ENCODE results near the gene CDC37L1.
A peak's percentile ranks its signal among the peaks of the same experiment; 100 is the strongest.

The CDC37L1 gene

GRCh38 chr9:4734150-4734549, 54.8 kb downstream of the CDC37L1 start:
- DNase-seq (ENCODE audit: low read depth), result no peak
- TF ChIP-seq MYC (IDR thresholded peaks at IDR 0.05; ENCODE audit: low read depth, low read length) (no peak), CTCF (IDR thresholded peaks at IDR 0.05; ENCODE audit: low read depth, low read length) (no peak), POLR2A (IDR thresholded peaks at IDR 0.05; ENCODE audit: extremely low read depth, insufficient read length) (no peak), MAX (IDR thresholded peaks at IDR 0.05; ENCODE audit: low read depth, low read length) (no peak)

GRCh38 chr9:4738866-4739586, 59.7 kb downstream of the CDC37L1 start:
- DNase-seq (ENCODE audit: low read depth), result peak; percentile 77
- TF ChIP-seq POLR2A (IDR thresholded peaks at IDR 0.05; ENCODE audit: extremely low read depth, insufficient read length), result no peak
- TF ChIP-seq CTCF (IDR thresholded peaks at IDR 0.05; ENCODE audit: low read depth, low read length), result no peak
- TF ChIP-seq MAX (IDR thresholded peaks at IDR 0.05; ENCODE audit: low read depth, low read length), result no peak
- TF ChIP-seq MYC (IDR thresholded peaks at IDR 0.05; ENCODE audit: low read depth, low read length), result no peak
- H3K4me3 ChIP-seq (ENCODE audit: low read depth, low read length), result peak overlapping the region; percentile 86

More at GRCh38 chr9:4734150-4734549, 54.8 kb downstream of the CDC37L1 start:
- H3K4me3 ChIP-seq (ENCODE audit: low read depth, low read length), result no peak overlapping the region

- peak overlapping the region; percentile 86 for H3K4me3 ChIP-seq (ENCODE audit: low read depth, low read length)
- TF ChIP-seq MAX (IDR thresholded peaks at IDR 0.05; ENCODE audit: low read depth, low read length), result no peak
- peak; percentile 29 for TF ChIP-seq CTCF (IDR thresholded peaks at IDR 0.05; ENCODE audit: low read depth, low read length)
- peak; percentile 44 for DNase-seq (ENCODE audit: low read depth)
Measured at GRCh38 chr9:4739587-4740387, 60.4 kb downstream of the CDC37L1 start.

GRCh38 chr9:4740388-4740637, 60.9 kb downstream of the CDC37L1 start:
- peak overlapping the region; percentile 86 for H3K4me3 ChIP-seq (ENCODE audit: low read depth, low read length)
- DNase-seq (ENCODE audit: low read depth), result no peak
- TF ChIP-seq MAX (IDR thresholded peaks at IDR 0.05; ENCODE audit: low read depth, low read length), result no peak
- no peak for TF ChIP-seq CTCF (IDR thresholded peaks at IDR 0.05; ENCODE audit: low read depth, low read length)
- no peak for TF ChIP-seq POLR2A (IDR thresholded peaks at IDR 0.05; ENCODE audit: extremely low read depth, insufficient read length)
- TF ChIP-seq MYC (IDR thresholded peaks at IDR 0.05; ENCODE audit: low read depth, low read length), result no peak

- peak within 1 kb of the TSS; percentile 86 for H3K4me3 ChIP-seq (ENCODE audit: low read depth, low read length)
- peak; percentile 98 for DNase-seq (ENCODE audit: low read depth)
- TF ChIP-seq POLR2A (IDR thresholded peaks at IDR 0.05; ENCODE audit: extremely low read depth, insufficient read length), result peak; percentile 94
- TF ChIP-seq MYC (IDR thresholded peaks at IDR 0.05; ENCODE audit: low read depth, low read length), result peak; percentile 86
- peak; percentile 25 for TF ChIP-seq CTCF (IDR thresholded peaks at IDR 0.05; ENCODE audit: low read depth, low read length)
- no peak; the same call in none of the 2 replicates for TF ChIP-seq MAX (IDR thresholded peaks at IDR 0.05; ENCODE audit: low read depth, low read length)
Measured at GRCh38 chr9:4740638-4741364, 61.4 kb downstream of the CDC37L1 start, which contains the start of gene AK3. Gene AK3, minus strand, starts transcription at chr9:4741202. Its CDS starts 115 bp downstream, at chr9:4741087.
